CD4-positive, alpha-beta T cell treated with Interleukin-15 for 1 hour (primary cell): ENCODE measurements around the gene PNKP.
A peak's percentile ranks its signal among the peaks of the same experiment; 100 is the strongest.

Source experiments
- DNase-seq: peaks from one replicate; pipeline ENCODE4 v3.0.0-alpha.2; 2020

PNKP gene

GRCh38 chr19:49866933-49867782, at the start of gene PNKP:
TSS of gene PNKP (minus strand) at chr19:49867576. CDS start at chr19:49867204, 372 bp downstream.
- DNase-seq, result peak; percentile 88

- no peak for DNase-seq
These were observed 47.9 kb upstream of the PNKP start for GRCh38 chr19:49915271-49915670.

- DNase-seq, result no peak
These were observed 46.3 kb upstream of the PNKP start for GRCh38 chr19:49913720-49914119.

- DNase-seq, result no peak
These were observed 45.7 kb upstream of the PNKP start for GRCh38 chr19:49912965-49913685.

- peak; percentile 65 for DNase-seq
These were observed 44.2 kb upstream of the PNKP start for GRCh38 chr19:49911381-49912145.

DNA sequence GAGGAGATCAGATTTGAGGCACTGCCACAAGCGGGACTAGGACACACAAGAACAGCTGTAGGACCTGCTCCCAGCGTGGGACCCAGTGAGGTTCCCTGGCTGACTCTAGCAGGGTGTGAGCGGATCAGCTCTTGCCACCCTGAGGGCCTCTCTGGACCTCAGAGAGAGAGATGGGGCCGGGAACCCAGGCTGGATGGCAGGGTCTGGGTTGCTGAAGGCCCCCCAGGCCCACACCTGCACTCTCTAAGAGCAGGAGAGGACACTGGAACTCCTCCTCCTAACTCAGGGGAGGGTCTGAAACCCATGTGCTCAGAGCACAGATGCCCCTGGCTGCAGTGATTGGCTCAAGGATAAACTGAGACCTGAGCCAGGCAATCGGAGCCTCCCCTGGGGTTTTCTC, 42.8 kb upstream of the PNKP start:
- DNase-seq, result no peak

DNA sequence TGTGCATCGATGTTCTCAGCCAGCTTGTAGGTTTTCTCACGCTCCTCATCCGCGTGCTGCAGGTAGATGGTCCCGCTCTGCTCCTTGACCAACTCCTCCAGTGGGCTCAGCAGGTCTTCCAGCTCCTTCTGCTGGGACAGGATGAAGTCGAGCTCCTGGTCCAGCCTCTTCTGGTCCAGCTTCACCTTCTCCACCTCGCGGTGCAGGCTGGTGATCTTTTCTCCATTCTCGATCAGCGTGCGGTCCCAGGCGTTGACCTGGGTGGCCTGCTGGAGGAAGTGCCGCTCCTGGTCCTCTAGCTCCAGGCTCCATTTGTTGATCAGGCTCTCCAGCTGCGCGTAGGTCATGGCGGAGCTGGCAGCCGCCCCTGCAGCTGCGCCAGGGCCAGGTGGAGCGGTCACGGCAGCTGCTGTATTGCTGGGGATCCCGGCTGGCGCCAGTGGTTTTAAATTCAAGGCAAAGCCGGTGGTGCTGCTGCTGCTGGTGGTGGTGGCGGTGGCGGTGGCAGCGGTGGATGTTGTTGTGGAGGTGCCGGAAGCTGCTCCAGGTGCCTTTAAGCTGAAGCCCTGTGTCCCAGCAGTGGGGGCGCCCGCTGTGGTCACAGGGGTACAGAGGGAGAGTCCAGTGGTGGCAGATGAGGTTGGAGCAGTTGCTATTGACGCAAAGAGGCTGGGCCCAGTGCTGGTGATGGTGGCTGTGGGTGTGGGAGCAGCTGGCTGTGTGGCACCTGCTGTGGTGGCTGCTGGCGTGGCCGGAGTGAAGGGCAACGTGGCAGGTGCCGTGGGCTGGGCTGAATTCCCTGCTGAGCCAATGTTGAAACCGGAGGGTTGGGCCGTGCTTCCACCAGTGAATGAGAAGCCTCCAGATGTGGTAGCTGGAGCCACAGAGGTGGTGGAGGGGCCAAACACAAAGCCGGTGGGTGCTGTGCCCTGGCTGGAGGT, 41.4 kb upstream of the PNKP start:
- DNase-seq, result no peak

- DNase-seq, result peak; percentile 43
These were observed 40.5 kb upstream of the PNKP start for GRCh38 chr19:49907745-49908446.

DNA sequence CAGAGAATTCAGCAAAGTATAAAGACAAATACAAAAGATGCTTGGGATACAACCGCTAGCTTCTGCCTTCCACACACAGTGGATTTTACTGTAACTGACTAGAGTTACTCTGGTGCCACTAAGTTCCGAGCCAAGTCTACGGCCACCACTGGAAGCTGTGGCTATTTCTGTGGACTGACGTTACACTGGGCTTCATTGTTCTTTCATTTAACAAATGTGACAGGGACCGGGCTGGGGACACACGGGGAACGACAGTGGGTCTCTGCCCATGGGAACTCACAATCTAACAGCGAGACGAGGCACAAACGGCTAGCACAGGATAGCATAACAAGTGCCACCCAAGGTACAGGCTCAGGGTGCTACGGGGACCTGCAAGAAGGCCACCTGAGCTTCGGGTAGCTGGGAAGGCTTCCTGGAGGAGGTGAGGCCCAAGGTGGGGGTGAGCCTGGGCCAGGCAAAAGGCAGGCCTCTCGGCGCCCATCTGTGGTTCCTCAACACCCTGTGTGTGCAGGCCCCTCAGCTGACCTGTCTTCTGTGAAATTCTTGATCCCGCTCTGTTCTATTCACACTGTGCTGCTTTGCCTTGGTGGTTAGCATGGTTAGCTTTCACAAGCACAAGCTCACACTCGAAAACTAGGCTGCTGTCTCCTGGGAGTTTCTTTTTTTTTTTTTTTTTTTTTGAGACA, 39.6 kb upstream of the PNKP start:
- DNase-seq, result no peak

- no peak for DNase-seq
These were observed 36.8 kb upstream of the PNKP start for GRCh38 chr19:49904136-49904535.

- DNase-seq, result peak; percentile 84
These were observed 29.7 kb upstream of the PNKP start, which contains the start of gene IL4I1 for GRCh38 chr19:49896863-49897621. TSS of gene IL4I1 (minus strand) at chr19:49896887. CDS start at chr19:49896160, 727 bp downstream.

DNA sequence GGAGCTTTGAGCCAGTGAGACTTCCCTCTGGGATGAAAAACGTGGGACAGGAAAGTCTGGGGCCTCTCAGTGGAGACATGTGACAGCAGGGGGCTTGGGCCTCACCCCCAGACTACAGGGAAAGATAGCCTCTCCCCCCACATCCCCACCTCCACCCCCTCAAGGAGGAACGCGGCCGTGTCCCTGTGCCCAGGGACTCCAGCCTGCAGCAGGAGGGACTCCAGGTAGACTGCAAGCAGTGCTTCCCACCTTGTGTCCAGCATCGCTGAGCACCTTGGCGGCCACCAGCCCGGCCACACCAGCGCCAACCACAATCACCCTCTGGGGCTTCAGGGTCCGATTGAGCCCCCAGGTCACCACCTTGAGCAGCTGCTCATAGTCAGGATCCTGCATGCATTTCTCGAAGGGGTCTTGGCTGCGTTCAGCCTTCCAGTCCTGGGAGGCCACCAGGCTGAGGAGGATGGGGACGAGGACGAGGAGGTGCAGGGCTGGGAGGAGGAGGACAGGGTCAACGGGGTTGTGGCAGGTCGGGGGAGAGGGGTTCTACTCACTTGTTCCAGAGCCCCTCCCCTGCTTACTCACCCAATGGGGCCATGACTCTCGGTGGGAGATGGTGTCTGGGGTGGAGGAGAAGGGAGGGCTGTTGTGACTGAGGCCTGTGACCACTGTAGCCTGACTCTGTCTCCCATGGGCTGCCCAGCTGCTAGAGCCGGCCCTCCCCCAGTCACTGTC, 28.4 kb upstream of the PNKP start:
- no peak for DNase-seq

- DNase-seq, result peak; percentile 64
These were observed 27.6 kb upstream of the PNKP start for GRCh38 chr19:49894879-49895565.

- no peak for DNase-seq
These were observed 26.8 kb upstream of the PNKP start for GRCh38 chr19:49894011-49894664.

DNA sequence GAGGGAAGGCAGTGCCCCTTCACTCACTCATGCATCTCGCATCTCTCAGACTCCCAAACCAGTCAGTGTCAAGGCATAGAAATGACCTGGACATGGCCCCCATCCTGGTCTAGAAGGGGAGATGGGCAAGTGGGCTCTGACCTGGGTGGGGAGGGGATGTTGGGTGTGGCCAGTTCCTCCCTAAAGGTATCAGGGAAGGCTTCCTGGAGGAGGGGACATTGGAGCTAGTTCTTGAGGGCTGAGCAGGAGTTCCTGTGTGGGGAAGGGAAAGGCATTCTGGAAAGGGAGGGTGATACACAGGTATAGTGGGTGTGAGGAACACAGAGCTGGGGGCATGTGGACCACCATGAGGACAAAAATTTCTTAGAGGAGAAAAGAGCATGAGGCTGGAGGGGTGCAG, 25.3 kb upstream of the PNKP start:
- no peak for DNase-seq

- DNase-seq, result no peak
These were observed 24.0 kb upstream of the PNKP start for GRCh38 chr19:49891393-49891792.

DNA sequence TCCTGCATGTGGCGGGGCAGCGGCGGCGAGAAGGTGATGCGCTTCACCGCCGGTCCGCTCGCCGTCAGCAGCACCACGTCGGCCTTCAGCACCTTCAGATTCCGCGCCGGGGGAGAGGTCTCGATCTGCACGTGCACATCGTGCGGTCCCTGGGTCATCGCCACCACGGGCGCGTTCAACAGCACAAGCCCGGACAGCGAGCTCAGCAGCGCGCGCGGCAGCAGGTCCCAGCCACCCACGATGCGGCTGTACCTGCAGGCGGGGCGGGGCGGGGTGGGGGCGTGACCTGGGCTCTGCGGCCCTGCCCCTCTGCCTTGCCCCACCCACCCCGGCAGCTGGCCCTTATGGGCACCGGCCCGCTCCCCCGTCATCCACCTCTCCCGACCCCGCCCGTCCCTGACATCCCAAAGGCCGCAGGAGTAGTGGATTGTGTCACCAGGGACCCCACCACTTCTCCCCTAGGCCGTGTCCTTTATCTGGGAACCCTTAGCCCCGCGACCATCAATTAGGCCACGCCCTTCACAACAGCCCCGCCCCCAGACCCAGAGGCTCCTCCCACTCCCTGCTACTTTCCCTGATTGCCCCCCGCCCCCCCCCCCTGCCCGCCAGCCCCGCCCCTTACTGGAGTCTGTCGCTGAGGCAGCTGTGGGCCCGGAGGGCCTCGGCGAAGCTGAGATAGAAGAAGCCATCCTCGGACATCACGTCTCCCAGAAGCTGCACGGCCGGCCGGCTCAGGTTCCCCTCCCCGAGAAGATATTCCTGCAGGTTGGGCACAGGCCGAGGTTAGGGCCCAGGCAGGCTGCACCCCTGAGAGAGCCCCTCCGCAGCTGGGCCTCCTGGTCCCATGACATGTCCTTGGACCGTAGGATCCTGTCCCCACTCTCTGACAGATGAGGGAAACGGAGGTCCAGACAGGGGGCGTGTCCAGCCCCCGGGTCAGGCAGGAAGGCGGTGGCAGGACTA, 23.3 kb upstream of the PNKP start:
- DNase-seq, result peak; percentile 70
